ENCODE data around the gene PPIF. TPM values are rescaled to one million over a fixed set of nuclear protein-coding genes. Genes with fewer than 3 reads are reported as not detected.
A peak's percentile ranks its signal among the peaks of the same experiment; 100 is the strongest.

The PPIF gene
- total and polyA plus RNA-seq, 2 of the 13 experiments (the other 11 are each of a cell fraction or from before 2014, with no cell fraction given), result 147 to 157 TPM

GRCh38 chr10:79352035-79352877, 5.0 kb downstream of the PPIF start:
- peaks cover 56% of the 10 kb centered on the region for H4K20me1 ChIP-seq (ENCODE audit: insufficient read depth, low read length)
- H3K9ac ChIP-seq (ENCODE audit: insufficient read depth, low read depth, low read length), result no peak overlapping the region
- ChIA-PET CTCF (ENCODE audit: low intra/inter-chr PET ratio, low total read pairs) (no interaction called here), POLR2A (interaction anchor here (2.9 kb wide), 1 partner anchor 16 kb away, joined by 9 read pairs; no protein-coding TSS in a partner anchor)
- no peak overlapping the region for H3K4me2 ChIP-seq (ENCODE audit: low read depth, low read length)
- H3K79me2 ChIP-seq (ENCODE audit: insufficient read depth, low read length), result peaks cover 36% of the 10 kb centered on the region
- DNase-seq (ENCODE audit: low spot score) (no peak), FAIRE-seq (no peak), ATAC-seq (no peak)
- no peak overlapping the region for H3K4me3 ChIP-seq (replicated peaks in 1 of 3; ENCODE audit: insufficient read depth in 1 of 3, low read depth in 2 of 3, low read length in 3 of 3)
- no peak overlapping the region for H2AFZ ChIP-seq (ENCODE audit: low read length)
- H3K27ac ChIP-seq (ENCODE audit: extremely low read length, insufficient read depth, low read length), result no peak overlapping the region
- H3K4me1 ChIP-seq (ENCODE audit: insufficient read depth, low read length), result peaks cover 57% of the 10 kb centered on the region
- TF ChIP-seq TEAD3 (CRISPR knock-in tag; optimal IDR thresholded peaks at IDR 0.05; ENCODE audit: borderline replicate concordance) (no peak), TERF1 (CRISPR knock-in tag; IDR thresholded peaks at IDR 0.05) (no peak), ZSCAN9 (CRISPR knock-in tag; IDR thresholded peaks at IDR 0.05; ENCODE audit: borderline replicate concordance) (no peak), RNF2 (conservative IDR thresholded peaks at IDR 0.05; ENCODE audit: low read depth) (no peak), RBFOX2 (IDR thresholded peaks at IDR 0.05; ENCODE audit: low read depth, low read length) (0 out of 2 replicates have a peak, but pooled peaks have one; percentile 16), ZNF501 (CRISPR knock-in tag; IDR thresholded peaks at IDR 0.05) (no peak)
- over 99% methylated on average over 8 of the region's 11 CpGs for WGBS (ENCODE audit: low lambda C conversion rate)
- peaks cover 37 to 73% of the 10 kb centered on the region in 2 experiments for H3K36me3 ChIP-seq (replicated peaks in 1 of 2; ENCODE audit: control insufficient read depth in 1 of 2, insufficient read depth in 2 of 2, low read length in 2 of 2)
- in situ Hi-C loops (cut with HindIII; ENCODE audit: extremely low pct_ligation_motif_present, low pct_unique_long_range_greater_than_20kb), result no loop called here
- intact Hi-C loops (cut with micrococcal nuclease; ENCODE audit: unreplicated experiment), result no loop called here
- H3K9me3 ChIP-seq (ENCODE audit: low read length), result no peaks in the 10 kb centered on the region
- BruUV-seq (replicated peaks), result no TSS peak
- no peaks in the 10 kb centered on the region for H3K27me3 ChIP-seq (ENCODE audit: control insufficient read depth in 1 of 2, insufficient read depth in 2 of 2, low read length in 2 of 2)

DNA sequence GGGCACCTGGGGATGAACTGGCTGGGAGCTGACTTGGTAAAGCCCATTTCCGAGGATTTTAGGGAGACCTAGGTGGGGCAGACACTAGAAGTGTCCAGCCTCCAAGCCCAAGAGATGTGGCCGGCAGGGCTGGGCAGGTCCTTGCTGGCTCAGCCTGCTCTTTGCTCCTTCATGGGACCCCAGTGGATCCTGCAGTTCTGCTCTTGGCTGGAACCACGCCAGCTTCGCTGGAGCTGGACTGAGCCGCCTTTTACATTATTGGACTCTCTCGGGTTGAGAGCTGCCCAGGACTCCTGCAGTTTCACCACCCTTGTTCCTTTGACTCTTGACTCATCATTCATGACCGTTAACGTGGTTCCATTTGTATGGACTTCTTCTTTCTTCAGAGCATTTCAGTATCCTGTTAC, 5.7 kb downstream of the PPIF start:
- FAIRE-seq (no peak), ATAC-seq (no peak), DNase-seq (ENCODE audit: low spot score) (no peak)
- Histone ChIP-seq H3K27me3 (ENCODE audit: control insufficient read depth in 1 of 2, insufficient read depth in 2 of 2, low read length in 2 of 2) (no peaks in the 10 kb centered on the region), H2AFZ (ENCODE audit: low read length) (no peak overlapping the region), H3K4me2 (ENCODE audit: low read depth, low read length) (no peak overlapping the region), H3K36me3 (replicated peaks in 1 of 2; ENCODE audit: control insufficient read depth in 1 of 2, insufficient read depth in 2 of 2, low read length in 2 of 2) (peaks cover 38 to 78% of the 10 kb centered on the region in 2 experiments), H4K20me1 (ENCODE audit: insufficient read depth, low read length) (peaks cover 56% of the 10 kb centered on the region), H3K27ac (ENCODE audit: extremely low read length, insufficient read depth, low read length) (no peak overlapping the region), H3K4me1 (ENCODE audit: insufficient read depth, low read length) (peaks cover 64% of the 10 kb centered on the region), H3K9ac (ENCODE audit: insufficient read depth, low read depth, low read length) (no peak overlapping the region), H3K9me3 (ENCODE audit: low read length) (no peaks in the 10 kb centered on the region), H3K79me2 (ENCODE audit: insufficient read depth, low read length) (peaks cover 29% of the 10 kb centered on the region), H3K4me3 (replicated peaks in 1 of 3; ENCODE audit: insufficient read depth in 1 of 3, low read depth in 2 of 3, low read length in 3 of 3) (no peak overlapping the region)
- no TSS peak for BruUV-seq (replicated peaks)
- in situ Hi-C loops (cut with HindIII; ENCODE audit: extremely low pct_ligation_motif_present, low pct_unique_long_range_greater_than_20kb), result no loop called here
- CTCF ChIA-PET (ENCODE audit: low intra/inter-chr PET ratio, low total read pairs), result no interaction called here
- WGBS (ENCODE audit: low lambda C conversion rate), result 95% methylated on average over 6 of the region's 8 CpGs
- intact Hi-C loops (cut with micrococcal nuclease; ENCODE audit: unreplicated experiment), result no loop called here
- TF ChIP-seq POLR2AphosphoS2 (IDR thresholded peaks at IDR 0.05; ENCODE audit: low read depth, low read length), result 0 out of 2 replicates have a peak, but pooled peaks have one; percentile 41
- TF ChIP-seq, protein P1, sequence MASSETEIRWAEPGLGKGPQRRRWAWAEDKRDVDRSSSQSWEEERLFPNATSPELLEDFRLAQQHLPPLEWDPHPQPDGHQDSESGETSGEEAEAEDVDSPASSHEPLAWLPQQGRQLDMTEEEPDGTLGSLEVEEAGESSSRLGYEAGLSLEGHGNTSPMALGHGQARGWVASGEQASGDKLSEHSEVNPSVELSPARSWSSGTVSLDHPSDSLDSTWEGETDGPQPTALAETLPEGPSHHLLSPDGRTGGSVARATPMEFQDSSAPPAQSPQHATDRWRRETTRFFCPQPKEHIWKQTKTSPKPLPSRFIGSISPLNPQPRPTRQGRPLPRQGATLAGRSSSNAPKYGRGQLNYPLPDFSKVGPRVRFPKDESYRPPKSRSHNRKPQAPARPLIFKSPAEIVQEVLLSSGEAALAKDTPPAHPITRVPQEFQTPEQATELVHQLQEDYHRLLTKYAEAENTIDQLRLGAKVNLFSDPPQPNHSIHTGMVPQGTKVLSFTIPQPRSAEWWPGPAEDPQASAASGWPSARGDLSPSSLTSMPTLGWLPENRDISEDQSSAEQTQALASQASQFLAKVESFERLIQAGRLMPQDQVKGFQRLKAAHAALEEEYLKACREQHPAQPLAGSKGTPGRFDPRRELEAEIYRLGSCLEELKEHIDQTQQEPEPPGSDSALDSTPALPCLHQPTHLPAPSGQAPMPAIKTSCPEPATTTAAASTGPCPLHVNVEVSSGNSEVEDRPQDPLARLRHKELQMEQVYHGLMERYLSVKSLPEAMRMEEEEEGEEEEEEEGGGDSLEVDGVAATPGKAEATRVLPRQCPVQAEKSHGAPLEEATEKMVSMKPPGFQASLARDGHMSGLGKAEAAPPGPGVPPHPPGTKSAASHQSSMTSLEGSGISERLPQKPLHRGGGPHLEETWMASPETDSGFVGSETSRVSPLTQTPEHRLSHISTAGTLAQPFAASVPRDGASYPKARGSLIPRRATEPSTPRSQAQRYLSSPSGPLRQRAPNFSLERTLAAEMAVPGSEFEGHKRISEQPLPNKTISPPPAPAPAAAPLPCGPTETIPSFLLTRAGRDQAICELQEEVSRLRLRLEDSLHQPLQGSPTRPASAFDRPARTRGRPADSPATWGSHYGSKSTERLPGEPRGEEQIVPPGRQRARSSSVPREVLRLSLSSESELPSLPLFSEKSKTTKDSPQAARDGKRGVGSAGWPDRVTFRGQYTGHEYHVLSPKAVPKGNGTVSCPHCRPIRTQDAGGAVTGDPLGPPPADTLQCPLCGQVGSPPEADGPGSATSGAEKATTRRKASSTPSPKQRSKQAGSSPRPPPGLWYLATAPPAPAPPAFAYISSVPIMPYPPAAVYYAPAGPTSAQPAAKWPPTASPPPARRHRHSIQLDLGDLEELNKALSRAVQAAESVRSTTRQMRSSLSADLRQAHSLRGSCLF (CRISPR knock-in tag; IDR thresholded peaks at IDR 0.05; ENCODE audit: borderline replicate concordance), result no peak
- POLR2A ChIA-PET, result interaction anchor here (2.9 kb wide), 1 partner anchor 17 kb away, joined by 9 read pairs; no protein-coding TSS in a partner anchor

Data from HepG2 (cell line).